ENCODE data around the gene MIA3. TPM values are rescaled to one million over a fixed set of nuclear protein-coding genes. Genes with fewer than 3 reads are reported as not detected.

The MIA3 gene
- total and polyA plus RNA-seq, 2 of the 4 experiments (the other 2 are of a cell fraction): 35.0 to 45.4 TPM

GRCh38 chr1:222713091-222713961, 95.4 kb downstream of the MIA3 start:
- peak overlapping the region; percentile 99 for H2AFZ ChIP-seq (replicated peaks; ENCODE audit: low read length, poor library complexity)
- POLR2A ChIA-PET (ENCODE audit: unreplicated experiment): no interaction called here
- H2BK20ac ChIP-seq (ENCODE audit: low read depth, low read length): no peak overlapping the region; the same call in 1 of the 2 replicates
- H4K8ac ChIP-seq (ENCODE audit: low read depth in 2 of 2, low read length in 2 of 2): peak overlapping the region; percentile 95 to 100
- in situ Hi-C loops (cut with MboI; ENCODE audit: low sequenced_read_pairs): no loop called here
- peak overlapping the region; percentile 94 for H3K23ac ChIP-seq (ENCODE audit: low read depth, low read length)
- peak overlapping the region; percentile 98 for H4K91ac ChIP-seq (ENCODE audit: insufficient read depth, low read depth, low read length)
- peaks cover 9 to 49% of the 10 kb centered on the region in 2 experiments; a peak in 2 of 4 replicates for H3K79me1 ChIP-seq (ENCODE audit: low read depth in 1 of 2, low read length in 2 of 2)
- H3K4ac ChIP-seq (ENCODE audit: low read depth, low read length): peak overlapping the region; percentile 90
- WGBS, 2 experiments (ENCODE audit: extremely low coverage in 2 of 2, insufficient read length in 1 of 2): no CpG with 5 or more reads among the region's 39 CpGs
- DNase-seq (peak; percentile 93), ATAC-seq (ENCODE audit: low read depth) (peak; percentile 66)
- intact Hi-C loops (cut with micrococcal nuclease): no loop called here
- peaks cover 3% of the 10 kb centered on the region for H3K36me3 ChIP-seq (ENCODE audit: control insufficient read depth, insufficient read depth, low read length)
- H3K4me2 ChIP-seq (ENCODE audit: low read depth, low read length): peak overlapping the region; percentile 93
- CTCF ChIA-PET: interaction anchor here (0.5 to 0.6 kb wide), 3 partner anchors 43 to 712 kb away, joined by 3 to 6 read pairs (median 6); no protein-coding TSS in a partner anchor
- H3K9me3 ChIP-seq (ENCODE audit: control insufficient read depth, insufficient read depth, low read length): no peaks in the 10 kb centered on the region
- H2AK9ac ChIP-seq (replicated peaks; ENCODE audit: low read depth, low read length, poor library complexity): peak overlapping the region; percentile 90
- peak overlapping the region; percentile 86 for H4K5ac ChIP-seq (ENCODE audit: low read depth, low read length)
- H3K56ac ChIP-seq (ENCODE audit: extremely low read depth, insufficient read depth, low read length): peak overlapping the region; percentile 99
- peak overlapping the region; percentile 92 for H3K4me3 ChIP-seq (ENCODE audit: insufficient read depth, low read depth, low read length)
- peak overlapping the region; percentile 85 for H3K18ac ChIP-seq (ENCODE audit: low read depth, low read length)
- peak overlapping the region; percentile 99 for H3K9ac ChIP-seq (ENCODE audit: low read depth, low read length)
- no peaks in the 10 kb centered on the region; the same call in 1 of the 2 replicates for H3K9me1 ChIP-seq (ENCODE audit: insufficient read depth, low read length)
- no TSS peak for BruUV-seq (replicated peaks)
- no peaks in the 10 kb centered on the region for H3K27me3 ChIP-seq (ENCODE audit: control insufficient read depth, insufficient read depth, low read length)
- H2BK5ac ChIP-seq (ENCODE audit: low read depth, low read length, poor library complexity, severe bottlenecking): peak overlapping the region; percentile 99
- peak overlapping the region; percentile 33; the same call in 1 of the 2 replicates for H2AK5ac ChIP-seq (ENCODE audit: low read depth, low read length)
- H3K4me1 ChIP-seq (ENCODE audit: control insufficient read depth, insufficient read depth, low read length): no peaks in the 10 kb centered on the region
- peak overlapping the region; percentile 70; the same call in 1 of the 3 replicates for H2BK15ac ChIP-seq (ENCODE audit: low read depth, low read length)
- no peaks in the 10 kb centered on the region; the same call in 1 of the 2 replicates for H4K20me1 ChIP-seq (ENCODE audit: insufficient read depth, low read length)
- dilution Hi-C loops (cut with HindIII; ENCODE audit: low sequenced_read_pairs, unreplicated experiment): no loop called here
- H3K27ac ChIP-seq (ENCODE audit: insufficient read depth, low read length): peak overlapping the region; percentile 100
- peak overlapping the region; percentile 95 for H2BK120ac ChIP-seq (ENCODE audit: low read depth, low read length)
- H3K14ac ChIP-seq (replicated peaks; ENCODE audit: low read depth, low read length): peak overlapping the region; percentile 95
- TF ChIP-seq MAFK (IDR thresholded peaks at IDR 0.05; ENCODE audit: low read depth, low read length) (no peak), NFE2L2 (IDR thresholded peaks at IDR 0.05; ENCODE audit: low read depth, low read length) (no peak), CHD1 (IDR thresholded peaks at IDR 0.05; ENCODE audit: low read depth, low read length) (no peak), ELK1 (IDR thresholded peaks at IDR 0.05; ENCODE audit: borderline replicate concordance, low read depth, low read length) (no peak), POLR2A (IDR thresholded peaks at IDR 0.05; ENCODE audit: low read depth, low read length) (peak; percentile 48; the same call in 1 of the 2 replicates), SMC3 (IDR thresholded peaks at IDR 0.05; ENCODE audit: low read depth, low read length) (no peak), RAD21 (IDR thresholded peaks at IDR 0.05; ENCODE audit: low read length) (no peak), RCOR1 (IDR thresholded peaks at IDR 0.05; ENCODE audit: insufficient replicate concordance, low read length) (no peak), USF2 (IDR thresholded peaks at IDR 0.05; ENCODE audit: low read depth, low read length) (peak; percentile 14; the same call in 1 of the 2 replicates), CTCF (conservative IDR thresholded peaks at IDR 0.05; ENCODE audit: low read depth, low read length) (no peak), FOS (IDR thresholded peaks at IDR 0.05; ENCODE audit: low read depth, low read length) (no peak), CEBPB (IDR thresholded peaks at IDR 0.05; ENCODE audit: low read depth, low read length) (no peak), RFX5 (IDR thresholded peaks at IDR 0.05; ENCODE audit: low read depth, low read length) (no peak), MXI1 (IDR thresholded peaks at IDR 0.05; ENCODE audit: borderline replicate concordance, low read depth, low read length) (no peak)
